Fibroblast of pulmonary artery (primary cell): ENCODE measurements around the gene HAS3.
"Not testable (repeated sequence)": the region's sequence is repeated elsewhere in the genome, so short reads cannot be mapped to it uniquely, and the experiment has no call there.

ENCODE experiments used
- DNase-seq: peaks from one replicate; pipeline ENCODE4 v3.0.0-alpha.2; 2010; ENCODE audit warnings: low read depth
- H3K4me3 ChIP-seq: replicated peaks from 2 replicates; pipeline ENCODE4 v1.5.1; 2011; ENCODE audit warnings: low read depth, mild to moderate bottlenecking, control low read depth, low read length, moderate library complexity
- TF ChIP-seq, protein P1 (sequence below): IDR thresholded peaks from 2 replicates; pipeline ENCODE4 v1.5.1; 2011; ENCODE audit warnings: mild to moderate bottlenecking, control low read depth, low read length, inconsistent platforms; ENCODE audit errors: missing control alignments

HAS3 gene

DNA sequence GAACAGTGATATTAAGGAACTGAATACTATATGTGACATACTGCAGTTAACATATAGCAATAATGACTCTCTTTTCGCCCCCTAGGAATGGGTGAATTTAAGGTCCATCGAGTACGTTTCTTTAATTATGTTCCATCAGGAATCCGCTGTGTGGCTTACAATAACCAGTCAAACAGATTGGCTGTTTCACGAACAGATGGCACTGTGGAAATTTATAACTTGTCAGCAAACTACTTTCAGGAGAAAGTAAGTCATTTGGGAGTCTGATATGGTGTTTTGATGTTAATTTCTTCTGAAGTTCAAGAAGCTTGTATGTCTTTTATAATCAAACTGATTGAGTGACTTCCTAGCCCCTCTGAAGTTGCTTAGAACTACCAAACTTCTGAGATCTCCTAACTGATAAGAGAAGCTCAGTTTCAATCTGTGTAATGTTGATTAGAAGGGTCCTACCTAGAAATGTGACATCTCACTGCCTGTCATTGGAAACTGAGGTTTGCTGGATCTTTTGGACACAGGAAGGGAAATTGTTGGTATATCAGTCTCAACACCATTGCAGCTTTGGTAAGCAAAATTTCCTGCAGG is 28.0 kb downstream of the HAS3 start:
- no peak for DNase-seq
- TF ChIP-seq, protein P1, sequence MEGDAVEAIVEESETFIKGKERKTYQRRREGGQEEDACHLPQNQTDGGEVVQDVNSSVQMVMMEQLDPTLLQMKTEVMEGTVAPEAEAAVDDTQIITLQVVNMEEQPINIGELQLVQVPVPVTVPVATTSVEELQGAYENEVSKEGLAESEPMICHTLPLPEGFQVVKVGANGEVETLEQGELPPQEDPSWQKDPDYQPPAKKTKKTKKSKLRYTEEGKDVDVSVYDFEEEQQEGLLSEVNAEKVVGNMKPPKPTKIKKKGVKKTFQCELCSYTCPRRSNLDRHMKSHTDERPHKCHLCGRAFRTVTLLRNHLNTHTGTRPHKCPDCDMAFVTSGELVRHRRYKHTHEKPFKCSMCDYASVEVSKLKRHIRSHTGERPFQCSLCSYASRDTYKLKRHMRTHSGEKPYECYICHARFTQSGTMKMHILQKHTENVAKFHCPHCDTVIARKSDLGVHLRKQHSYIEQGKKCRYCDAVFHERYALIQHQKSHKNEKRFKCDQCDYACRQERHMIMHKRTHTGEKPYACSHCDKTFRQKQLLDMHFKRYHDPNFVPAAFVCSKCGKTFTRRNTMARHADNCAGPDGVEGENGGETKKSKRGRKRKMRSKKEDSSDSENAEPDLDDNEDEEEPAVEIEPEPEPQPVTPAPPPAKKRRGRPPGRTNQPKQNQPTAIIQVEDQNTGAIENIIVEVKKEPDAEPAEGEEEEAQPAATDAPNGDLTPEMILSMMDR = no peak

GRCh38 chr16:69138608-69139007 is 33.2 kb downstream of the HAS3 start:
- no peak overlapping the region for H3K4me3 ChIP-seq
- TF ChIP-seq, protein P1 = no peak
- DNase-seq = no peak

More for the DNA sequence above, 28.0 kb downstream of the HAS3 start:
- H3K4me3 ChIP-seq = peak overlapping the region; percentile 99

GRCh38 chr16:69139464-69139863 is 34.0 kb downstream of the HAS3 start:
- not testable (repeated sequence) for H3K4me3 ChIP-seq, DNase-seq

- no peak for DNase-seq
- no peak overlapping the region for H3K4me3 ChIP-seq
- TF ChIP-seq, protein P1 = no peak
Measured at GRCh38 chr16:69141014-69141413, 35.6 kb downstream of the HAS3 start.

GRCh38 chr16:69141936-69142335 is 36.5 kb downstream of the HAS3 start:
- DNase-seq = no peak
- no peak overlapping the region for H3K4me3 ChIP-seq
- TF ChIP-seq, protein P1 = no peak

- DNase-seq = peak; percentile 10
- TF ChIP-seq, protein P1 = no peak
- H3K4me3 ChIP-seq = no peak overlapping the region
Measured at GRCh38 chr16:69143116-69143515, 37.7 kb downstream of the HAS3 start.

DNA sequence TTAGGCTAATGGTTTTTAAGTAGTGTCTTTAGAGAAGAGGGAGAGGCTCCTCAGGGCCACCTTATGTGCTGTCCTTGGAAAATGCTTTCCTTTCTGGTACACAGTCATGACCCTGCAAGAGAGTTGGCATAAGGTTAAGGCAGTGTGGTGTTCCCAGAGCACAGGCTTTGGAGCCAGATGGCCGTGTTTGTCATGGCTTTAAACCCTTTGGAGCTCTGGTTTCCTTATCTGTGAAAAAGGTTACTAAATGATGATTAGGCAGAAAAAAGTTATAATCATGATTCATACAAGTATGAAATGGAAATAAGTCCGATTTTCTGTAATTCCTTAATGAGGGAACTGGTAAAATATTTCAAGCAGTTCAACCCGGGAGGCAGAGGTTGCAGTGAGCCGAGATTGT is 40.2 kb downstream of the HAS3 start:
- H3K4me3 ChIP-seq = no peak overlapping the region
- TF ChIP-seq, protein P1 = no peak
- peak; percentile 39 for DNase-seq

DNA sequence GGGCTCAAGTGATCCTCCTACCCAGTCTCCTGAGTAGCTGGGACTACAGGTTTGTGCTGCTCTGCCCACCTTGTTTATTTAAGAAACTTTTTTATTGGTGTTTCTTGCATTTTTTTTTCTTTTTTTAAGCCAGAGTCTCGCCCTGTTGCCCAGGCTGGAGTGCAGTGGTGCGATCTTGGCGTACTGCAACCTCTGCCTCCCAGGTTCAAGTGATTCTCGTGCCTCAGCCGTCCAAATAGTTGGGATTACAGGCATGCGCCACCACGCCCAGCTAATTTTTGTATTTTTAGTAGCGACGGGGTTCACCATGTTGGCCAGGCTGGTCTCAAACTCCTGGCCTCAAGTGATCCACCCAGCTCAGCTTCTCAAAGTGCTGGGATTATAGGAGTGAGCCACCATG is 44.2 kb downstream of the HAS3 start:
- not testable (repeated sequence) for DNase-seq, H3K4me3 ChIP-seq
